A549 (cell line): ENCODE data around the gene SOX4.

Experiments used
- ELK1 ChIP-seq: fragments of 150-350 bp; IDR thresholded peaks from 2 replicates; pipeline ENCODE4 v1.6.1; 2014; ENCODE audit warnings: low read depth, mild to moderate bottlenecking, low read length
- KDM5A ChIP-seq: fragments of 200-600 bp; sonication (generic); IDR thresholded peaks from 2 replicates; pipeline ENCODE4 v1.6.1; 2016; ENCODE audit warnings: antibody characterized with exemption, mild to moderate bottlenecking
- POLR2A ChIP-seq: IDR thresholded peaks from 2 replicates; pipeline ENCODE4 v1.6.1; 2012; ENCODE audit warnings: mild to moderate bottlenecking, low read length
- TF ChIP-seq, protein P1 (sequence below): fragments of >200 bp; sonication (Bioruptor Twin); formaldehyde crosslinking; IDR thresholded peaks from 3 replicates; pipeline ENCODE4 v1.5.1; 2016

- no peak for TF ChIP-seq ELK1
- TF ChIP-seq, protein P1, sequence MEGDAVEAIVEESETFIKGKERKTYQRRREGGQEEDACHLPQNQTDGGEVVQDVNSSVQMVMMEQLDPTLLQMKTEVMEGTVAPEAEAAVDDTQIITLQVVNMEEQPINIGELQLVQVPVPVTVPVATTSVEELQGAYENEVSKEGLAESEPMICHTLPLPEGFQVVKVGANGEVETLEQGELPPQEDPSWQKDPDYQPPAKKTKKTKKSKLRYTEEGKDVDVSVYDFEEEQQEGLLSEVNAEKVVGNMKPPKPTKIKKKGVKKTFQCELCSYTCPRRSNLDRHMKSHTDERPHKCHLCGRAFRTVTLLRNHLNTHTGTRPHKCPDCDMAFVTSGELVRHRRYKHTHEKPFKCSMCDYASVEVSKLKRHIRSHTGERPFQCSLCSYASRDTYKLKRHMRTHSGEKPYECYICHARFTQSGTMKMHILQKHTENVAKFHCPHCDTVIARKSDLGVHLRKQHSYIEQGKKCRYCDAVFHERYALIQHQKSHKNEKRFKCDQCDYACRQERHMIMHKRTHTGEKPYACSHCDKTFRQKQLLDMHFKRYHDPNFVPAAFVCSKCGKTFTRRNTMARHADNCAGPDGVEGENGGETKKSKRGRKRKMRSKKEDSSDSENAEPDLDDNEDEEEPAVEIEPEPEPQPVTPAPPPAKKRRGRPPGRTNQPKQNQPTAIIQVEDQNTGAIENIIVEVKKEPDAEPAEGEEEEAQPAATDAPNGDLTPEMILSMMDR, result no peak
- no peak for TF ChIP-seq POLR2A
- TF ChIP-seq KDM5A, result no peak
These were observed 40.1 kb downstream of the SOX4 start for GRCh38 chr6:21633511-21634109.
